H1 (cell line): ENCODE results near the gene ZFYVE19. TPM values are rescaled to one million over a fixed set of nuclear protein-coding genes. Genes with fewer than 3 reads are reported as not detected.

Source experiments
- CTCF ChIA-PET: fragments of 300-600 bp; sonication (Branson Sonifier 250); formaldehyde crosslinking; loops from one replicate; lab custom pipeline; 2021; ENCODE audit not compliant: partially characterized antibody; lab: Charles Lee
- POLR2A ChIA-PET: fragments of 300-600 bp; sonication (Branson Sonifier 250); formaldehyde crosslinking; loops from one replicate; lab custom pipeline; 2021; ENCODE audit warnings: inconsistent platforms; ENCODE audit not compliant: partially characterized antibody; lab: Charles Lee
- DNase-seq, 2 experiments: peaks; one replicate each; pipeline versions ENCODE4 v3.0.0 to v3.0.0-alpha.2; 2010 to 2022; ENCODE audit warnings: low spot score in 2 of 2, low read depth in 1 of 2, mixed read lengths in 1 of 2
- FAIRE-seq: peaks from 2 replicates; lab custom pipeline; 2011; peaks lifted over from hg19 to GRCh38; lab: Jason Lieb, UNC
- H2AFZ ChIP-seq: 2 replicates; pipeline ENCODE4 v1.8.1; 2012; ENCODE audit warnings: low read length, inconsistent platforms
- H2AK5ac ChIP-seq: 2 replicates; pipeline ENCODE4 v1.6.1; 2013; ENCODE audit warnings: low read depth, low read length
- H2BK120ac ChIP-seq: replicated peaks from 2 replicates; pipeline ENCODE3; 2013; ENCODE audit warnings: low read depth, low read length, inconsistent platforms
- H2BK12ac ChIP-seq: 2 replicates; pipeline ENCODE4 v1.6.1; 2013; ENCODE audit warnings: low read depth, low read length
- H2BK15ac ChIP-seq: 2 replicates; pipeline ENCODE4 v1.6.1; 2013; ENCODE audit warnings: low read length
- H2BK20ac ChIP-seq: 2 replicates; pipeline ENCODE4 v1.6.1; 2013; ENCODE audit warnings: low read length
- H2BK5ac ChIP-seq: 2 replicates; pipeline ENCODE4 v1.6.1; 2013; ENCODE audit warnings: low read depth, low read length
- H3K14ac ChIP-seq: 2 replicates; pipeline ENCODE4 v1.6.1; 2013; ENCODE audit warnings: inconsistent platforms; ENCODE audit not compliant: insufficient read length
- H3K18ac ChIP-seq: 2 replicates; pipeline ENCODE4 v1.6.1; 2013; ENCODE audit warnings: low read length; ENCODE audit errors: extremely low read depth
- H3K23ac ChIP-seq: 2 replicates; pipeline ENCODE4 v1.6.1; 2013; ENCODE audit warnings: inconsistent platforms; ENCODE audit not compliant: insufficient read length
- H3K23me2 ChIP-seq: 2 replicates; pipeline ENCODE4 v1.6.1; 2013; ENCODE audit warnings: low read depth, low read length
- H3K27ac ChIP-seq: 2 replicates; pipeline ENCODE4 v1.6.1; 2011; ENCODE audit warnings: low read depth, low read length, inconsistent platforms
- H3K27me3 ChIP-seq, 4 experiments: replicated peaks in 1 of 4; 1 replicate in 1 of 4; 2 replicates in 3 of 4; pipeline versions ENCODE4 v1.6.1 to v1.8.1; 2011 to 2013; ENCODE audit warnings: low read length in 3 of 4, mild to moderate bottlenecking in 3 of 4, inconsistent platforms in 2 of 4, mixed read lengths in 2 of 4, moderate library complexity in 1 of 4; ENCODE audit not compliant: control insufficient read depth in 3 of 4, insufficient read depth in 3 of 4; ENCODE audit errors: extremely low read depth in 1 of 4
- H3K36me3 ChIP-seq, 4 experiments: 2 replicates each; pipeline versions ENCODE4 v1.6.1 to v1.8.1; 2011 to 2013; ENCODE audit warnings: mild to moderate bottlenecking in 4 of 4, low read length in 3 of 4, moderate library complexity in 2 of 4, control low read depth in 1 of 4, inconsistent platforms in 1 of 4; ENCODE audit not compliant: insufficient read depth in 4 of 4, control insufficient read depth in 2 of 4
- H3K4ac ChIP-seq: replicated peaks from 2 replicates; pipeline ENCODE3; 2013; ENCODE audit warnings: low read length, low read depth, mixed read lengths, inconsistent platforms; ENCODE audit not compliant: insufficient read length
- H3K4me1 ChIP-seq, 4 experiments: replicated peaks in 1 of 4; 1 replicate in 1 of 4; 2 replicates in 3 of 4; pipeline versions ENCODE4 v1.6.1 to v1.8.1; 2011 to 2013; ENCODE audit warnings: low read length in 3 of 4, inconsistent platforms in 2 of 4, mixed read lengths in 1 of 4; ENCODE audit not compliant: insufficient read depth in 4 of 4, control insufficient read depth in 3 of 4
- H3K4me2 ChIP-seq, 2 experiments: 2 replicates each; pipeline versions ENCODE4 v1.6.1 to v1.8.1; 2011 to 2013; ENCODE audit warnings: low read depth in 2 of 2, low read length in 2 of 2, control low read depth in 1 of 2, inconsistent platforms in 1 of 2, mild to moderate bottlenecking in 1 of 2; ENCODE audit not compliant: insufficient read depth in 1 of 2
- H3K4me3 ChIP-seq, 4 experiments: fragments of 200-600, 300-600 bp in 1 of 4; sonication (generic), shearing (Covaris generic), sonication (Bioruptor Twin) in 1 of 4; 2 replicates each; pipeline versions ENCODE4 v1.5.1 to v1.8.1; 2011 to 2016; ENCODE audit warnings: low read length in 4 of 4, low read depth in 3 of 4, control low read depth in 2 of 4, inconsistent platforms in 2 of 4, mild to moderate bottlenecking in 2 of 4, mixed read lengths in 1 of 4, moderate library complexity in 1 of 4; ENCODE audit not compliant: insufficient read depth in 2 of 4; ENCODE audit errors: extremely low read depth in 1 of 4
- H3K56ac ChIP-seq: replicated peaks from 2 replicates; pipeline ENCODE3; 2013; ENCODE audit warnings: low read depth, mild to moderate bottlenecking, mixed read lengths, low read length, inconsistent platforms; ENCODE audit not compliant: insufficient read length
- H3K79me1 ChIP-seq: 2 replicates; pipeline ENCODE4 v1.6.1; 2013; ENCODE audit warnings: low read depth, low read length, control low read depth
- H3K79me2 ChIP-seq, 2 experiments: 2 replicates each; pipeline versions ENCODE4 v1.6.1 to v1.8.1; 2012 to 2013; ENCODE audit warnings: low read length in 2 of 2, mild to moderate bottlenecking in 2 of 2, inconsistent platforms in 1 of 2; ENCODE audit not compliant: insufficient read depth in 2 of 2, control insufficient read depth in 1 of 2
- H3K9ac ChIP-seq, 4 experiments: replicated peaks in 1 of 4; 1 replicate in 1 of 4; 2 replicates in 3 of 4; pipeline versions ENCODE4 v1.6.1 to v1.8.1; 2011 to 2013; ENCODE audit warnings: low read depth in 3 of 4, low read length in 3 of 4, control low read depth in 2 of 4, mild to moderate bottlenecking in 2 of 4, moderate library complexity in 2 of 4, inconsistent platforms in 1 of 4; ENCODE audit errors: extremely low read depth in 1 of 4
- H3K9me3 ChIP-seq, 2 experiments: 2 replicates each; pipeline versions ENCODE4 v1.6.1 to v1.8.1; 2012 to 2013; ENCODE audit warnings: mild to moderate bottlenecking in 2 of 2, moderate library complexity in 2 of 2, control low read depth in 1 of 2, inconsistent platforms in 1 of 2, low read depth in 1 of 2, low read length in 1 of 2, mixed read lengths in 1 of 2; ENCODE audit not compliant: insufficient read depth in 2 of 2
- H4K20me1 ChIP-seq, 2 experiments: replicated peaks in 1 of 2; 2 replicates each; pipeline versions ENCODE3 to v1.8.1; 2011 to 2013; ENCODE audit warnings: inconsistent platforms in 2 of 2, low read length in 2 of 2, mild to moderate bottlenecking in 1 of 2; ENCODE audit not compliant: insufficient read depth in 2 of 2, control insufficient read depth in 1 of 2
- H4K5ac ChIP-seq: 2 replicates; pipeline ENCODE4 v1.6.1; 2013; ENCODE audit warnings: low read length, low read depth, mixed read lengths, inconsistent platforms; ENCODE audit not compliant: insufficient read length
- H4K8ac ChIP-seq: 2 replicates; pipeline ENCODE4 v1.8.0; 2013; ENCODE audit warnings: mild to moderate bottlenecking, moderate library complexity, low read length, inconsistent platforms; ENCODE audit not compliant: insufficient read depth; ENCODE audit errors: extremely low read depth
- H4K91ac ChIP-seq: replicated peaks from 2 replicates; pipeline ENCODE3; 2013; ENCODE audit warnings: low read length, mixed read lengths, inconsistent platforms; ENCODE audit not compliant: insufficient read length
- ATF3 ChIP-seq: IDR thresholded peaks from 2 replicates; pipeline ENCODE4 v1.6.1; 2011; ENCODE audit warnings: low read depth, mild to moderate bottlenecking, low read length; ENCODE audit not compliant: insufficient read depth
- CEBPB ChIP-seq: IDR thresholded peaks from 2 replicates; pipeline ENCODE4 v1.6.1; 2012; ENCODE audit warnings: low read depth, low read length
- CHD2 ChIP-seq: IDR thresholded peaks from 2 replicates; pipeline ENCODE4 v1.6.1; 2012; ENCODE audit warnings: low read length, improper control_type of control experiment
- CREB1 ChIP-seq: IDR thresholded peaks from 2 replicates; pipeline ENCODE4 v1.6.1; 2012; ENCODE audit warnings: inconsistent platforms
- EP300 ChIP-seq, 2 experiments: IDR thresholded peaks; 1 replicate in 1 of 2; 2 replicates in 1 of 2; pipeline ENCODE4 v1.6.1; 2011 to 2012; ENCODE audit warnings: low read depth in 2 of 2, low read length in 2 of 2, mild to moderate bottlenecking in 2 of 2, borderline replicate concordance in 1 of 2, inconsistent platforms in 1 of 2, moderate library complexity in 1 of 2
- EZH2 ChIP-seq: fragments of 200-600 bp; sonication (generic); IDR thresholded peaks from 2 replicates; pipeline ENCODE4 v1.7.1; 2012; ENCODE audit warnings: low read depth, mild to moderate bottlenecking, moderate library complexity, low read length, inconsistent platforms; ENCODE audit not compliant: severe bottlenecking
- FOSL1 ChIP-seq: IDR thresholded peaks from 2 replicates; pipeline ENCODE4 v1.6.1; 2011; ENCODE audit warnings: mild to moderate bottlenecking, low read depth, low read length, moderate library complexity; ENCODE audit not compliant: insufficient read depth
- POLR2A ChIP-seq, 2 experiments: IDR thresholded peaks; 1 replicate in 1 of 2; 2 replicates in 1 of 2; pipeline ENCODE4 v1.6.1; 2011; ENCODE audit warnings: low read depth in 2 of 2, low read length in 2 of 2, mild to moderate bottlenecking in 2 of 2; ENCODE audit errors: control extremely low read depth in 1 of 2
- POLR2AphosphoS5 ChIP-seq: IDR thresholded peaks from 2 replicates; pipeline ENCODE4 v1.6.1; 2011; ENCODE audit warnings: low read depth, low read length
- RFX5 ChIP-seq: IDR thresholded peaks from 2 replicates; pipeline ENCODE4 v1.6.1; 2011; ENCODE audit warnings: low read depth, low read length, improper control_type of control experiment, borderline replicate concordance
- TBP ChIP-seq: IDR thresholded peaks from 2 replicates; pipeline ENCODE4 v1.6.1; 2011; ENCODE audit warnings: low read depth, low read length, improper control_type of control experiment
- TCF12 ChIP-seq: IDR thresholded peaks from 2 replicates; pipeline ENCODE4 v1.6.1; 2011; ENCODE audit warnings: low read depth, mild to moderate bottlenecking, low read length
- TEAD4 ChIP-seq: IDR thresholded peaks from 2 replicates; pipeline ENCODE4 v1.6.1; 2012; ENCODE audit warnings: low read depth, low read length, inconsistent platforms, mixed read lengths
- YY1 ChIP-seq: IDR thresholded peaks from 2 replicates; pipeline ENCODE4 v1.6.1; 2011; ENCODE audit warnings: low read depth, mild to moderate bottlenecking, low read length
- WGBS, 2 experiments: shearing (Covaris generic) in 1 of 2; methylation state at CpG; one replicate each; pipeline versions ENCODE4 v1.1.6 to v1.1.7; 2013 to 2015; ENCODE audit warnings: low lambda C conversion rate in 2 of 2, mixed read lengths in 2 of 2, inconsistent platforms in 1 of 2, low coverage in 1 of 2, missing lambda C conversion rate in 1 of 2; ENCODE audit not compliant: insufficient replicate concordance in 2 of 2, insufficient coverage in 1 of 2, insufficient read length in 1 of 2; ENCODE audit errors: extremely low coverage in 1 of 2, missing lambda C conversion rate in 1 of 2; 5-methylcytosine and 5-hydroxymethylcytosine counted together
- polyA plus RNA-seq, 7 experiments: library from polyadenylated mRNA; depleted of rRNA in 3 of 7; stranded (reverse) in 5 of 7; unstranded in 2 of 7; fragments of >200 nt in 5 of 7; fragments of 200-250 nt in 2 of 7; gene quantifications; 1 replicate in 5 of 7; 2 replicates in 1 of 7; 4 replicates in 1 of 7; pipeline versions ENCODE4 v1.2.1 to v1.2.3, GENCODE V29; 2011 to 2013; ENCODE audit warnings: missing spikeins in 2 of 7, mixed read lengths in 2 of 7
- total RNA-seq: library from RNA; stranded (reverse); fragmentation: NEBNext Ultra II Directional; extraction: Animal tissue kit (Norgen Biotek cat#: 25700); gene quantifications from 2 replicates; pipeline ENCODE4 v1.2.1, GENCODE V29; 2021

ZFYVE19 gene
- total and polyA plus RNA-seq, 2 of the 8 experiments (the other 6 are each of a cell fraction or from before 2014, with no cell fraction given) = 11.2 to 21.8 TPM

GRCh38 chr15:40785814-40786213 lies 21.1 kb upstream of the ZFYVE19 start:
- Histone ChIP-seq H3K23ac (no peak overlapping the region), H3K23me2 (no peaks in the 10 kb centered on the region; the same call in 1 of the 2 replicates)
- no peak for TF ChIP-seq POLR2AphosphoS5
- TF ChIP-seq CHD2 = no peak
- TF ChIP-seq RFX5 = no peak
- no peak for TF ChIP-seq TBP
- no peak for TF ChIP-seq YY1
- TF ChIP-seq POLR2A (IDR thresholded peaks at IDR 0.05; ENCODE audit: control extremely low read depth in 1 of 2, low read depth in 2 of 2, low read length in 2 of 2) = no peak
- TF ChIP-seq FOSL1 = no peak
- no peak for TF ChIP-seq ATF3
- no peak for TF ChIP-seq TEAD4
- no peak for TF ChIP-seq TCF12
- TF ChIP-seq CREB1 = no peak
- TF ChIP-seq EZH2 = no peak
- no peak for TF ChIP-seq EP300 (IDR thresholded peaks at IDR 0.05; ENCODE audit: borderline replicate concordance in 1 of 2, low read depth in 2 of 2, low read length in 2 of 2)
- TF ChIP-seq CEBPB = no peak

More at GRCh38 chr15:40785814-40786213, 21.1 kb upstream of the ZFYVE19 start:
- Histone ChIP-seq H2BK20ac (no peak overlapping the region), H2AK5ac (no peak overlapping the region; the same call in 1 of the 2 replicates), H2BK120ac (no peak overlapping the region), H2AFZ (no peak overlapping the region), H3K9ac (no peak overlapping the region), H3K56ac (no peak overlapping the region), H4K20me1 (peaks cover 2 to 7% of the 10 kb centered on the region in 2 experiments), H3K79me1 (peaks cover 4% of the 10 kb centered on the region), H4K8ac (no peak overlapping the region), H3K4me1 (peaks cover 19 to 38% (median 20%) of the 10 kb centered on the region in 4 experiments), H3K4me2 (no peak overlapping the region), H4K91ac (no peak overlapping the region), H3K18ac (no peak overlapping the region), H2BK12ac (peak overlapping the region; percentile 90; the same call in 1 of the 2 replicates), H3K14ac (no peak overlapping the region), H3K27me3 (no peaks in the 10 kb centered on the region), H2BK5ac (no peak overlapping the region), H3K4me3 (no peak overlapping the region), H4K5ac (no peak overlapping the region), H3K36me3 (no peaks in the 10 kb centered on the region), H3K4ac (no peak overlapping the region), H2BK15ac (no peak overlapping the region), H3K27ac (no peak overlapping the region; the same call in 1 of the 2 replicates), H3K79me2 (peaks cover 0 to 14% of the 10 kb centered on the region in 2 experiments; a peak in 3 of 4 replicates), H3K9me3 (no peaks in the 10 kb centered on the region)
- ChIA-PET POLR2A (interaction anchor here (0.6 to 2.7 kb wide), 9 partner anchors 9 to 167 kb away, joined by 3 to 9 read pairs (median 4); partner anchors contain the start of genes C15orf62, CHAC1, DLL4 and DNAJC17), CTCF (interaction anchor here (1.1 to 12.9 kb wide), 20 partner anchors 8 to 120 kb away, joined by 3 to 184 read pairs (median 6); partner anchors contain the start of genes C15orf62, GCHFR, RHOV and SPINT1)
- FAIRE-seq = no peak
- WGBS, 2 experiments = 94% methylated on average over 2 of the region's 2 CpGs; no CpG with 5 or more reads in 1 of the 2 experiments
- DNase-seq = no peak
